SK-N-SH treated with all-trans-retinoic acid at 6 μM for 48 hours (cell line): ENCODE measurements around the gene TAOK3.

Experiments
- CSRNP3 ChIP-seq: fragments of 250-450 bp; sonication (Bioruptor Pico); IDR thresholded peaks from 2 replicates; pipeline ENCODE4 v1.5.1; 2021; ENCODE audit warnings: mild to moderate bottlenecking, moderate library complexity
- ESRRG ChIP-seq: fragments of 250-450 bp; sonication (Bioruptor Pico); IDR thresholded peaks from 2 replicates; pipeline ENCODE4 v1.6.1; 2021; ENCODE audit warnings: mild to moderate bottlenecking
- RARB ChIP-seq: fragments of 250-450 bp; sonication (Bioruptor Pico); IDR thresholded peaks from 2 replicates; pipeline ENCODE4 v1.8.0; 2021; ENCODE audit warnings: mild to moderate bottlenecking, moderate library complexity
- SNAI2 ChIP-seq: fragments of 250-450 bp; sonication (Bioruptor Pico); IDR thresholded peaks from 2 replicates; pipeline ENCODE4 v1.5.0; 2020; ENCODE audit warnings: mild to moderate bottlenecking, moderate library complexity
- ZC3H10 ChIP-seq: fragments of 250-450 bp; sonication (Bioruptor Pico); IDR thresholded peaks from 2 replicates; pipeline ENCODE4 v1.5.1; 2021; ENCODE audit warnings: mild to moderate bottlenecking, moderate library complexity

GRCh38 chr12:118318744-118319143 is 54.0 kb downstream of the TAOK3 start:
- TF ChIP-seq ESRRG (CRISPR knock-in tag): no peak
- no peak for TF ChIP-seq SNAI2
- TF ChIP-seq CSRNP3 (CRISPR knock-in tag): no peak
- no peak for TF ChIP-seq RARB
- no peak for TF ChIP-seq ZC3H10
